Kidney glomerular epithelial cell (primary cell): ENCODE results near the gene CACNA1E.

Source experiments
- DNase-seq: peaks from one replicate; lab custom pipeline; 2025; lab: John Stamatoyannopoulos, UW

The CACNA1E gene

GRCh38 chr1:181587870-181588438, 104.6 kb downstream of the CACNA1E start:
- DNase-seq = no peak

- no peak for DNase-seq
Observed at GRCh38 chr1:181588631-181589030, 105.3 kb downstream of the CACNA1E start.

- DNase-seq = no peak
Observed at GRCh38 chr1:181592255-181592859, 109.0 kb downstream of the CACNA1E start.

- DNase-seq = no peak
Observed at GRCh38 chr1:181593042-181593441, 109.7 kb downstream of the CACNA1E start.

- no peak for DNase-seq
Observed at GRCh38 chr1:181594553-181594952, 111.2 kb downstream of the CACNA1E start.

GRCh38 chr1:181595234-181595633, 111.9 kb downstream of the CACNA1E start:
- DNase-seq = no peak

- DNase-seq = no peak
Observed at GRCh38 chr1:181601186-181601950, 118.1 kb downstream of the CACNA1E start.

- no peak for DNase-seq
Observed at GRCh38 chr1:181603735-181604410, 120.6 kb downstream of the CACNA1E start.

GRCh38 chr1:181604482-181605249, 121.3 kb downstream of the CACNA1E start:
- DNase-seq = no peak

GRCh38 chr1:181607524-181607923, 124.2 kb downstream of the CACNA1E start:
- DNase-seq = no peak

- no peak for DNase-seq
Observed at GRCh38 chr1:181608386-181608785, 125.1 kb downstream of the CACNA1E start.

GRCh38 chr1:181608948-181609347, 125.6 kb downstream of the CACNA1E start:
- no peak for DNase-seq

GRCh38 chr1:181612100-181612499, 128.8 kb downstream of the CACNA1E start:
- DNase-seq = no peak

GRCh38 chr1:181618559-181618958, 135.2 kb downstream of the CACNA1E start:
- no peak for DNase-seq

GRCh38 chr1:181620183-181620582, 136.9 kb downstream of the CACNA1E start:
- no peak for DNase-seq

GRCh38 chr1:181623850-181624249, 140.5 kb downstream of the CACNA1E start:
- DNase-seq = no peak

GRCh38 chr1:181626279-181626938, 143.1 kb downstream of the CACNA1E start:
- no peak for DNase-seq

GRCh38 chr1:181630398-181630797, 147.1 kb downstream of the CACNA1E start:
- no peak for DNase-seq

GRCh38 chr1:181630838-181631237, 147.5 kb downstream of the CACNA1E start:
- DNase-seq = no peak

GRCh38 chr1:181632492-181632891, 149.2 kb downstream of the CACNA1E start:
- DNase-seq = no peak

- DNase-seq = no peak
Observed at GRCh38 chr1:181632960-181633359, 149.6 kb downstream of the CACNA1E start.
